HEK293 (cell line): ENCODE results near the gene ZNF684.

Source experiments
- CTCF ChIA-PET: fragments of 350-600 bp; formaldehyde crosslinking; extraction: SDS; loops from one replicate; lab custom pipeline; 2021; ENCODE audit warnings: antibody characterized with exemption; lab: Yijun Ruan, JAX
- POLR2A ChIA-PET: fragments of 300-600 bp; formaldehyde crosslinking; extraction: SDS; loops from one replicate; lab custom pipeline; 2020; ENCODE audit warnings: antibody characterized with exemption, inconsistent platforms; lab: Yijun Ruan, JAX
- H3K27ac ChIP-seq: fragments of 200-500 bp; sonication (Bioruptor generic); 2 replicates; pipeline ENCODE4 v1.5.1; 2014; ENCODE audit warnings: low read depth, low read length, control low read depth, inconsistent platforms; ENCODE audit errors: extremely low read depth
- H3K36me3 ChIP-seq, 2 experiments: fragments of 200-500 bp in 1 of 2; sonication (Bioruptor generic) in 1 of 2; 1 replicate in 1 of 2; 2 replicates in 1 of 2; pipeline ENCODE4 v1.5.1; 2014 to 2017; ENCODE audit warnings: inconsistent platforms in 2 of 2, low read length in 2 of 2; ENCODE audit not compliant: control insufficient read depth in 2 of 2, insufficient read depth in 1 of 2
- H3K4me1 ChIP-seq: fragments of 200-500 bp; sonication (Bioruptor generic); 2 replicates; pipeline ENCODE4 v1.5.1; 2014; ENCODE audit warnings: mild to moderate bottlenecking, low read length, inconsistent platforms; ENCODE audit not compliant: control insufficient read depth, insufficient read depth
- H3K4me3 ChIP-seq: 2 replicates; pipeline ENCODE4 v1.5.1; 2011; ENCODE audit warnings: low read depth, mild to moderate bottlenecking, control low read depth, low read length, moderate library complexity
- H3K9me3 ChIP-seq: fragments of 200-500 bp; sonication (Bioruptor generic); 2 replicates; pipeline ENCODE4 v1.5.1; 2014; ENCODE audit warnings: low read depth, low read length, inconsistent platforms; ENCODE audit not compliant: control insufficient read depth, insufficient read depth
- BCL11A ChIP-seq: fragments of 450-650 bp; formaldehyde crosslinking; IDR thresholded peaks from 2 replicates; pipeline ENCODE4 v1.5.1; 2016; ENCODE audit warnings: low read depth, missing biosample characterization, missing genetic modification characterization
- IKZF3 ChIP-seq: fragments of 450-650 bp; IDR thresholded peaks from 2 replicates; pipeline ENCODE4 v1.5.0; 2018; ENCODE audit warnings: missing biosample characterization, mild to moderate bottlenecking, missing genetic modification characterization, moderate library complexity
- KLF9 ChIP-seq: fragments of 450-650 bp; formaldehyde crosslinking; IDR thresholded peaks from 2 replicates; pipeline ENCODE4 v1.5.1; 2016; ENCODE audit warnings: missing biosample characterization, missing genetic modification characterization, low read depth
- OVOL3 ChIP-seq: fragments of 450-650 bp; formaldehyde crosslinking; IDR thresholded peaks from 2 replicates; pipeline ENCODE4 v1.5.1; 2016; ENCODE audit warnings: missing biosample characterization, missing genetic modification characterization
- PRDM1 ChIP-seq: fragments of 450-650 bp; formaldehyde crosslinking; IDR thresholded peaks from 2 replicates; pipeline ENCODE4; 2016; ENCODE audit warnings: missing biosample characterization, missing genetic modification characterization
- SCRT2 ChIP-seq: fragments of 450-650 bp; formaldehyde crosslinking; IDR thresholded peaks from 2 replicates; pipeline ENCODE4 v1.5.1; 2016; ENCODE audit warnings: missing biosample characterization, missing genetic modification characterization
- SETDB1 ChIP-seq: IDR thresholded peaks from one replicate; pipeline ENCODE4 v1.6.1; 2017; ENCODE audit warnings: mild to moderate bottlenecking, low read length, moderate library complexity, mixed read lengths; ENCODE audit not compliant: insufficient read length
- SP2 ChIP-seq: fragments of 450-650 bp; formaldehyde crosslinking; IDR thresholded peaks from 2 replicates; pipeline ENCODE4 v1.5.1; 2016; ENCODE audit warnings: missing biosample characterization, missing genetic modification characterization
- YY1 ChIP-seq: fragments of 450-650 bp; formaldehyde crosslinking; IDR thresholded peaks from 2 replicates; pipeline ENCODE4 v1.5.1; 2018; ENCODE audit warnings: missing biosample characterization, missing genetic modification characterization
- ZFP69B ChIP-seq: fragments of 450-650 bp; formaldehyde crosslinking; IDR thresholded peaks from 2 replicates; pipeline ENCODE4 v1.5.1; 2016; ENCODE audit warnings: missing biosample characterization, missing genetic modification characterization
- ZNF146 ChIP-seq: fragments of 450-650 bp; formaldehyde crosslinking; IDR thresholded peaks from 2 replicates; pipeline ENCODE4 v1.5.1; 2016; ENCODE audit warnings: missing biosample characterization, missing genetic modification characterization
- ZNF184 ChIP-seq: fragments of 450-650 bp; IDR thresholded peaks from 2 replicates; pipeline ENCODE4 v1.5.1; 2018; ENCODE audit warnings: missing biosample characterization, mild to moderate bottlenecking, missing genetic modification characterization
- ZNF19 ChIP-seq: fragments of 450-650 bp; formaldehyde crosslinking; IDR thresholded peaks from 2 replicates; pipeline ENCODE4; 2016; ENCODE audit warnings: missing biosample characterization, missing genetic modification characterization, low read depth
- ZNF248 ChIP-seq: fragments of 450-650 bp; formaldehyde crosslinking; IDR thresholded peaks from 2 replicates; pipeline ENCODE4 v1.5.1; 2017; ENCODE audit warnings: missing biosample characterization, missing genetic modification characterization
- ZNF324 ChIP-seq: fragments of 450-650 bp; formaldehyde crosslinking; IDR thresholded peaks from 2 replicates; pipeline ENCODE4 v1.5.1; 2016; ENCODE audit warnings: missing biosample characterization, missing genetic modification characterization
- ZNF530 ChIP-seq: fragments of 450-650 bp; formaldehyde crosslinking; IDR thresholded peaks from 2 replicates; pipeline ENCODE4 v1.5.1; 2016; ENCODE audit warnings: low read depth, missing biosample characterization, missing genetic modification characterization
- ZNF585B ChIP-seq: fragments of 450-650 bp; formaldehyde crosslinking; IDR thresholded peaks from 2 replicates; pipeline ENCODE4 v1.5.1; 2016; ENCODE audit warnings: missing biosample characterization, missing genetic modification characterization
- ZNF639 ChIP-seq: fragments of 450-650 bp; formaldehyde crosslinking; IDR thresholded peaks from 2 replicates; pipeline ENCODE4 v1.5.1; 2016; ENCODE audit warnings: missing biosample characterization, missing genetic modification characterization
- ZNF660 ChIP-seq: fragments of 450-650 bp; IDR thresholded peaks from 2 replicates; pipeline ENCODE4 v1.5.1; 2018; ENCODE audit warnings: missing biosample characterization, mild to moderate bottlenecking, missing genetic modification characterization
- TF ChIP-seq, protein P1 (sequence below): fragments of 450-650 bp; formaldehyde crosslinking; conservative IDR thresholded peaks from 2 replicates; pipeline ENCODE4 v1.5.1; 2016; ENCODE audit warnings: low read depth, missing biosample characterization, missing genetic modification characterization
- TF ChIP-seq, protein P2 (sequence below): fragments of 450-650 bp; formaldehyde crosslinking; IDR thresholded peaks from 2 replicates; pipeline ENCODE4 v1.5.1; 2016; ENCODE audit warnings: missing biosample characterization, missing genetic modification characterization, borderline replicate concordance
- TF ChIP-seq, protein P3 (sequence below): fragments of 450-650 bp; formaldehyde crosslinking; optimal IDR thresholded peaks from 2 replicates; pipeline ENCODE3; 2016; ENCODE audit warnings: missing biosample characterization, mild to moderate bottlenecking, missing genetic modification characterization

Gene ZNF684

DNA sequence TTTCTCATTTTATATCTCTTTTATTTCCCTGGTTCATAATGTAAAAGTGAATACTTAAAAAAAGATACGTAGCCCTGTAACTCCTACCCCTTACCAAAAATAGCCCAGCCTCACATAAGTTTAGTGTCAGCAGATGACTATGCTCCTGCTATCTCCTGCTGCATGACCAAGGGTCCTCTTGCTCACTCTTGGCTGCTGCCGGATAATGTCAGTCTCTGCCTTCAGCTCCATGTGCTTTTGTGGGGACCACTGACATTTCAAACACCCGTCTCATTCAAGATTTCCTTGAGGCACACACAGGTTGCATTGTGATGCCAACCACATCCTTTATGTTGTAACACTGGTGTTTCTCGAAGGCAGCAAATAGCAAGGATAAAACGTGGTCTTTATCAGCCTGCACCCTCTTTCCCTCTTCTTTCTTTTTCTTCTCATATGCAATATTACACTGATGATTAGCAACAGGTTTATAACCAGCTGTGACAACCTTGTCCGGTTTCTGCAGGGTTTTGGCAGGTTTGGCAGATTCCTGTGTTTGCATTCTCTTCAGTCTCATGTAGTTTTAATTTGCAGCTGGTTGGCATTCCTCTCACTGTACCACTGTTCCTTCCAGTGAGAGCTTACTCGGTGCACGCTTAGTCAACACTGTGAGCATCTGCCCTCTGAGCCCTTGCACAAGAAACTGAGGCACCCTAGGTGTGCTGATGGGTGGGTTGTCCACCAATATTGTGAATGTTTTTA, 62.2 kb downstream of the ZNF684 start:
- ChIA-PET POLR2A (interaction anchor here (0.7 kb wide), 1 partner anchor 98 kb away, joined by 3 read pairs; the partner anchor contains the start of gene NFYC), CTCF (interaction anchor here (0.7 to 2.0 kb wide), 3 partner anchors 61 to 450 kb away, joined by 3 to 5 read pairs (median 3); no protein-coding TSS in a partner anchor)
- Histone ChIP-seq H3K27ac (no peak overlapping the region), H3K4me3 (no peak overlapping the region), H3K36me3 (no peaks in the 10 kb centered on the region), H3K9me3 (no peaks in the 10 kb centered on the region), H3K4me1 (no peaks in the 10 kb centered on the region)
- no peak for TF ChIP-seq PRDM1 (tag by site-specific recombination)
- peak; percentile 66 for TF ChIP-seq SCRT2 (tag by site-specific recombination)
- TF ChIP-seq OVOL3 (tag by site-specific recombination): no peak
- TF ChIP-seq IKZF3 (tag by site-specific recombination): no peak

GRCh38 chr1:40594187-40594531, 62.7 kb downstream of the ZNF684 start:
- POLR2A ChIA-PET: interaction anchor here (0.7 kb wide), 1 partner anchor 98 kb away, joined by 3 read pairs; the partner anchor contains the start of gene NFYC

GRCh38 chr1:40595623-40596022, 64.2 kb downstream of the ZNF684 start:
- CTCF ChIA-PET: interaction anchor here (0.6 to 0.7 kb wide), 2 partner anchors 179 to 354 kb away, joined by 3 to 4 read pairs; no protein-coding TSS in a partner anchor
- Histone ChIP-seq H3K27ac (no peak overlapping the region), H3K36me3 (no peaks in the 10 kb centered on the region), H3K4me1 (no peaks in the 10 kb centered on the region), H3K4me3 (no peak overlapping the region), H3K9me3 (no peaks in the 10 kb centered on the region)
- TF ChIP-seq ZNF146 (tag by site-specific recombination) (no peak), ZNF248 (no peak), ZNF184 (tag by site-specific recombination) (no peak), BCL11A (tag by site-specific recombination) (no peak), ZNF530 (tag by site-specific recombination) (no peak), ZFP69B (tag by site-specific recombination) (no peak), ZNF585B (tag by site-specific recombination) (no peak)
- TF ChIP-seq, protein P1, sequence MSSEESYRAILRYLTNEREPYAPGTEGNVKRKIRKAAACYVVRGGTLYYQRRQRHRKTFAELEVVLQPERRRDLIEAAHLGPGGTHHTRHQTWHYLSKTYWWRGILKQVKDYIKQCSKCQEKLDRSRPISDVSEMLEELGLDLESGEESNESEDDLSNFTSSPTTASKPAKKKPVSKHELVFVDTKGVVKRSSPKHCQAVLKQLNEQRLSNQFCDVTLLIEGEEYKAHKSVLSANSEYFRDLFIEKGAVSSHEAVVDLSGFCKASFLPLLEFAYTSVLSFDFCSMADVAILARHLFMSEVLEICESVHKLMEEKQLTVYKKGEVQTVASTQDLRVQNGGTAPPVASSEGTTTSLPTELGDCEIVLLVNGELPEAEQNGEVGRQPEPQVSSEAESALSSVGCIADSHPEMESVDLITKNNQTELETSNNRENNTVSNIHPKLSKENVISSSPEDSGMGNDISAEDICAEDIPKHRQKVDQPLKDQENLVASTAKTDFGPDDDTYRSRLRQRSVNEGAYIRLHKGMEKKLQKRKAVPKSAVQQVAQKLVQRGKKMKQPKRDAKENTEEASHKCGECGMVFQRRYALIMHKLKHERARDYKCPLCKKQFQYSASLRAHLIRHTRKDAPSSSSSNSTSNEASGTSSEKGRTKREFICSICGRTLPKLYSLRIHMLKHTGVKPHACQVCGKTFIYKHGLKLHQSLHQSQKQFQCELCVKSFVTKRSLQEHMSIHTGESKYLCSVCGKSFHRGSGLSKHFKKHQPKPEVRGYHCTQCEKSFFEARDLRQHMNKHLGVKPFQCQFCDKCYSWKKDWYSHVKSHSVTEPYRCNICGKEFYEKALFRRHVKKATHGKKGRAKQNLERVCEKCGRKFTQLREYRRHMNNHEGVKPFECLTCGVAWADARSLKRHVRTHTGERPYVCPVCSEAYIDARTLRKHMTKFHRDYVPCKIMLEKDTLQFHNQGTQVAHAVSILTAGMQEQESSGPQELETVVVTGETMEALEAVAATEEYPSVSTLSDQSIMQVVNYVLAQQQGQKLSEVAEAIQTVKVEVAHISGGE (tag by site-specific recombination): no peak
- POLR2A ChIA-PET: no interaction called here

More at GRCh38 chr1:40594187-40594531, 62.7 kb downstream of the ZNF684 start:
- no peak overlapping the region for H3K27ac ChIP-seq
- H3K36me3 ChIP-seq: no peaks in the 10 kb centered on the region
- no peak for TF ChIP-seq ZNF19 (tag by site-specific recombination)
- TF ChIP-seq YY1 (tag by site-specific recombination): no peak
- TF ChIP-seq KLF9: no peak
- TF ChIP-seq SETDB1: no peak
- TF ChIP-seq ZNF660: no peak
- TF ChIP-seq SP2 (tag by site-specific recombination): no peak
- no peak for TF ChIP-seq ZNF639
- TF ChIP-seq, protein P2, sequence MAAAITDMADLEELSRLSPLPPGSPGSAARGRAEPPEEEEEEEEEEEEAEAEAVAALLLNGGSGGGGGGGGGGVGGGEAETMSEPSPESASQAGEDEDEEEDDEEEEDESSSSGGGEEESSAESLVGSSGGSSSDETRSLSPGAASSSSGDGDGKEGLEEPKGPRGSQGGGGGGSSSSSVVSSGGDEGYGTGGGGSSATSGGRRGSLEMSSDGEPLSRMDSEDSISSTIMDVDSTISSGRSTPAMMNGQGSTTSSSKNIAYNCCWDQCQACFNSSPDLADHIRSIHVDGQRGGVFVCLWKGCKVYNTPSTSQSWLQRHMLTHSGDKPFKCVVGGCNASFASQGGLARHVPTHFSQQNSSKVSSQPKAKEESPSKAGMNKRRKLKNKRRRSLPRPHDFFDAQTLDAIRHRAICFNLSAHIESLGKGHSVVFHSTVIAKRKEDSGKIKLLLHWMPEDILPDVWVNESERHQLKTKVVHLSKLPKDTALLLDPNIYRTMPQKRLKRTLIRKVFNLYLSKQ: no peak
- TF ChIP-seq ZNF324 (tag by site-specific recombination): no peak
- TF ChIP-seq, protein P3, sequence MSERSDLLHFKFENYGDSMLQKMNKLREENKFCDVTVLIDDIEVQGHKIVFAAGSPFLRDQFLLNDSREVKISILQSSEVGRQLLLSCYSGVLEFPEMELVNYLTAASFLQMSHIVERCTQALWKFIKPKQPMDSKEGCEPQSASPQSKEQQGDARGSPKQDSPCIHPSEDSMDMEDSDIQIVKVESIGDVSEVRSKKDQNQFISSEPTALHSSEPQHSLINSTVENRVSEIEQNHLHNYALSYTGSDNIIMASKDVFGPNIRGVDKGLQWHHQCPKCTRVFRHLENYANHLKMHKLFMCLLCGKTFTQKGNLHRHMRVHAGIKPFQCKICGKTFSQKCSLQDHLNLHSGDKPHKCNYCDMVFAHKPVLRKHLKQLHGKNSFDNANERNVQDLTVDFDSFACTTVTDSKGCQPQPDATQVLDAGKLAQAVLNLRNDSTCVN (tag by site-specific recombination): no peak
- TF ChIP-seq ZNF184 (tag by site-specific recombination): no peak
- TF ChIP-seq, all 188 proteins: peak for 0
- CTCF ChIA-PET: interaction anchor here (0.6 to 2.0 kb wide), 4 partner anchors 61 to 509 kb away, joined by 3 to 5 read pairs (median 3); no protein-coding TSS in a partner anchor
- no peaks in the 10 kb centered on the region for H3K4me1 ChIP-seq
- H3K9me3 ChIP-seq: no peaks in the 10 kb centered on the region
- H3K4me3 ChIP-seq: no peak overlapping the region
